ENCODE results near the gene ARL6IP4. TPM values are rescaled to one million over a fixed set of nuclear protein-coding genes. Genes with fewer than 3 reads are reported as not detected.

ARL6IP4 gene
- total and polyA plus RNA-seq, 2 of the 4 experiments (the other 2 are of a cell fraction): 161 to 254 TPM

DNA sequence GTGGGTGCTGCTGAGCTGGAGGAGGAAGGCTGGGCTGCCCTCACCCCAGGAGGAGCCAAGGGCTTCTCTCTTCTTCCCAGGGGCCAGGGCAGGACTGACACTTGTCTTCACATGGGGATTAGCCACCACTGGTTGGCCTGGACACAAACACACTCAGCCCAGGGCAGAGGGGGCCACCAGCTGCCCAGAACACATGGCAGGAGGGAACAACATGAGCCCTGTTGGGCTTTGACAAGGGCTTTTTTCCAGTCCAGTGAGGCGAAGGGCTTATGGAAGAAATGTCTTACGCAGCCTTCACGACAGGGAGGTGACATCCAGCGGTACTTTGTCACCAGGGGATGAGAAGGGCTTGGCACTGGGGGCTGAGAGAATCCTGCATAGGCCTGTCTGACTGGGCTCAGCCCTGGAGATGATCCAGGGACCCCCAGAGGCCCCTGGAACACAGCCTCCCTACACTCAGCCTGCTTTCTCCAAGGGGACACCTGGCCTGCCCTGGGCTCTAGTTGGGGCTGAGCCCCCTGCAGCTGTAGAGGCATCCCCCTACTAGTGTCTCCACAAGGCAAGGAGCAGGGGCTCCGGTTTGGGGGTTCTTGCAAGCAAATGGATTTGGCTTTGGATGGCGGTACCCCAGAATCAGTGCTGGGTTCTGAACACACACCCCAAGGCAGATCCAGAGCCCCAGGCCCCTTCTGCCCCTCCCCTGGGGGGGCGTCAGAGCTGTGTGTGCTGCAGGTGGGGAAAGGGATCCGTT, 18.9 kb downstream of the ARL6IP4 start (continued):
- no peak for TF ChIP-seq CEBPB (IDR thresholded peaks at IDR 0.05; ENCODE audit: low read depth, low read length)

DNA sequence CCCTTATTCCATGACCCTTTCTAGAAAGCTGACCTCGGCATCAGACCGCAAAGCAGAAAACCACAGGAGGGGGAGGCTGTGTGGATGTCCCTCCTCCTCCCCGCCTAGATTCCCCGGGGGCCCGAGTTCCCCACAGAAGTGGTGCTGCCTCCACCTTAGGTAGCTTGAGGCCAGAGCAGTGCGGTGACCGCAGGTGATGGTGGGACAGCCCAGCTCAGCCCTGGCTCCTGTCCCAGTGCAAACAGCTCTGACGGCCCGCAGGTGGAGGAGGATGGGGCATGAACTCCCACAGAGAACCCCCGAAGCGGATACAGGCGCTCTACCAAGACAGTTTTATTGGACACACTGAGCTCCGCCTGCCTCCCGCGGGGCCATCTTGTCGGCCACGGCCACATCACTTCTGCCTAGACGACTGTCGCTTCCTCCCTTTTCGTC, 19.5 kb downstream of the ARL6IP4 start:
- no peak overlapping the region for H2AK9ac ChIP-seq (replicated peaks; ENCODE audit: low read depth, low read length, poor library complexity)
- dilution Hi-C loops (cut with HindIII; ENCODE audit: low sequenced_read_pairs, unreplicated experiment): loop anchor here (25.0 kb wide), 1 partner anchor 237 kb away; the partner anchor contains the start of genes MPHOSPH9 and MTRFR
- no peak overlapping the region for H2BK20ac ChIP-seq (ENCODE audit: low read depth, low read length)
- H3K79me1 ChIP-seq (ENCODE audit: low read depth in 1 of 2, low read length in 2 of 2): no peaks in the 10 kb centered on the region
- ATAC-seq (ENCODE audit: low read depth) (no peak), DNase-seq (no peak)
- no peaks in the 10 kb centered on the region for H3K27me3 ChIP-seq (ENCODE audit: control insufficient read depth, insufficient read depth, low read length)
- intact Hi-C loops (cut with micrococcal nuclease): no loop called here
- H3K4ac ChIP-seq (ENCODE audit: low read depth, low read length): no peak overlapping the region
- no peak overlapping the region for H3K56ac ChIP-seq (ENCODE audit: extremely low read depth, insufficient read depth, low read length)
- H3K4me1 ChIP-seq (ENCODE audit: control insufficient read depth, insufficient read depth, low read length): no peaks in the 10 kb centered on the region
- H2AK5ac ChIP-seq (ENCODE audit: low read depth, low read length): no peak overlapping the region
- H2BK15ac ChIP-seq (ENCODE audit: low read depth, low read length): no peak overlapping the region
- no peak overlapping the region for H2BK120ac ChIP-seq (ENCODE audit: low read depth, low read length)
- BruUV-seq (replicated peaks): no TSS peak
- peaks cover 30% of the 10 kb centered on the region for H3K36me3 ChIP-seq (ENCODE audit: control insufficient read depth, insufficient read depth, low read length)
- no peak overlapping the region for H4K5ac ChIP-seq (ENCODE audit: low read depth, low read length)
- no peak overlapping the region for H2AFZ ChIP-seq (replicated peaks; ENCODE audit: low read length, poor library complexity)
- H4K8ac ChIP-seq (ENCODE audit: low read depth in 2 of 2, low read length in 2 of 2): no peak overlapping the region
- no peak overlapping the region for H4K91ac ChIP-seq (ENCODE audit: insufficient read depth, low read depth, low read length)
- WGBS, 2 experiments (ENCODE audit: extremely low coverage in 2 of 2, insufficient read length in 1 of 2): 88% methylated on average over 4 of the region's 20 CpGs; no CpG with 5 or more reads in 1 of the 2 experiments
- H3K23ac ChIP-seq (ENCODE audit: low read depth, low read length): no peak overlapping the region
- H3K9ac ChIP-seq (ENCODE audit: low read depth, low read length): no peak overlapping the region
- H3K9me1 ChIP-seq (ENCODE audit: insufficient read depth, low read length): no peaks in the 10 kb centered on the region
- no peak overlapping the region for H3K4me3 ChIP-seq (ENCODE audit: insufficient read depth, low read depth, low read length)
- no peak overlapping the region for H2BK5ac ChIP-seq (ENCODE audit: low read depth, low read length, poor library complexity, severe bottlenecking)
- no peak overlapping the region for H3K4me2 ChIP-seq (ENCODE audit: low read depth, low read length)
- no peak overlapping the region for H3K18ac ChIP-seq (ENCODE audit: low read depth, low read length)
- no peak overlapping the region for H3K27ac ChIP-seq (ENCODE audit: insufficient read depth, low read length)
- no peaks in the 10 kb centered on the region for H4K20me1 ChIP-seq (ENCODE audit: insufficient read depth, low read length)
- no peaks in the 10 kb centered on the region for H3K9me3 ChIP-seq (ENCODE audit: control insufficient read depth, insufficient read depth, low read length)
- ChIA-PET CTCF (interaction anchor here (0.6 kb wide), 1 partner anchor 1966 kb away, joined by 3 read pairs; no protein-coding TSS in a partner anchor), POLR2A (ENCODE audit: unreplicated experiment) (no interaction called here)
- in situ Hi-C loops (cut with MboI; ENCODE audit: low sequenced_read_pairs): no loop called here
- no peak overlapping the region for H3K14ac ChIP-seq (replicated peaks; ENCODE audit: low read depth, low read length)
- TF ChIP-seq POLR2A (IDR thresholded peaks at IDR 0.05; ENCODE audit: low read depth, low read length) (no peak), RAD21 (IDR thresholded peaks at IDR 0.05; ENCODE audit: low read length) (no peak), FOS (IDR thresholded peaks at IDR 0.05; ENCODE audit: low read depth, low read length) (no peak), MAZ (IDR thresholded peaks at IDR 0.05; ENCODE audit: borderline replicate concordance, low read depth, low read length) (no peak), RFX5 (IDR thresholded peaks at IDR 0.05; ENCODE audit: low read depth, low read length) (no peak), NFE2L2 (IDR thresholded peaks at IDR 0.05; ENCODE audit: low read depth, low read length) (no peak), CHD1 (IDR thresholded peaks at IDR 0.05; ENCODE audit: low read depth, low read length) (no peak), BHLHE40 (IDR thresholded peaks at IDR 0.05; ENCODE audit: low read depth, low read length) (no peak), CEBPB (IDR thresholded peaks at IDR 0.05; ENCODE audit: low read depth, low read length) (no peak), SMC3 (IDR thresholded peaks at IDR 0.05; ENCODE audit: low read depth, low read length) (no peak), MAFK (IDR thresholded peaks at IDR 0.05; ENCODE audit: low read depth, low read length) (no peak), RCOR1 (IDR thresholded peaks at IDR 0.05; ENCODE audit: insufficient replicate concordance, low read length) (no peak), MXI1 (IDR thresholded peaks at IDR 0.05; ENCODE audit: borderline replicate concordance, low read depth, low read length) (no peak)
- TF ChIP-seq, protein P1, sequence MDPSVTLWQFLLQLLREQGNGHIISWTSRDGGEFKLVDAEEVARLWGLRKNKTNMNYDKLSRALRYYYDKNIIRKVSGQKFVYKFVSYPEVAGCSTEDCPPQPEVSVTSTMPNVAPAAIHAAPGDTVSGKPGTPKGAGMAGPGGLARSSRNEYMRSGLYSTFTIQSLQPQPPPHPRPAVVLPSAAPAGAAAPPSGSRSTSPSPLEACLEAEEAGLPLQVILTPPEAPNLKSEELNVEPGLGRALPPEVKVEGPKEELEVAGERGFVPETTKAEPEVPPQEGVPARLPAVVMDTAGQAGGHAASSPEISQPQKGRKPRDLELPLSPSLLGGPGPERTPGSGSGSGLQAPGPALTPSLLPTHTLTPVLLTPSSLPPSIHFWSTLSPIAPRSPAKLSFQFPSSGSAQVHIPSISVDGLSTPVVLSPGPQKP (IDR thresholded peaks at IDR 0.05; ENCODE audit: borderline replicate concordance, low read depth, low read length): no peak
- TF ChIP-seq, protein P2, sequence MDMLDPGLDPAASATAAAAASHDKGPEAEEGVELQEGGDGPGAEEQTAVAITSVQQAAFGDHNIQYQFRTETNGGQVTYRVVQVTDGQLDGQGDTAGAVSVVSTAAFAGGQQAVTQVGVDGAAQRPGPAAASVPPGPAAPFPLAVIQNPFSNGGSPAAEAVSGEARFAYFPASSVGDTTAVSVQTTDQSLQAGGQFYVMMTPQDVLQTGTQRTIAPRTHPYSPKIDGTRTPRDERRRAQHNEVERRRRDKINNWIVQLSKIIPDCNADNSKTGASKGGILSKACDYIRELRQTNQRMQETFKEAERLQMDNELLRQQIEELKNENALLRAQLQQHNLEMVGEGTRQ (IDR thresholded peaks at IDR 0.05; ENCODE audit: low read depth, low read length): no peak

Data from IMR-90 (cell line).